ENCODE results near the gene AGPS. TPM values are rescaled to one million over a fixed set of nuclear protein-coding genes. Genes with fewer than 3 reads are reported as not detected.
A peak's percentile ranks its signal among the peaks of the same experiment; 100 is the strongest.
"Not testable (repeated sequence)": the region's sequence is repeated elsewhere in the genome, so short reads cannot be mapped to it uniquely, and the experiment has no call there.

Gene AGPS
- polyA plus RNA-seq, 1 experiment, result 6.9 TPM

- ChIA-PET CTCF (interaction anchor here (0.6 kb wide), 1 partner anchor 96 kb away, joined by 3 read pairs; no protein-coding TSS in a partner anchor), POLR2A (no interaction called here)
- no peak for TF ChIP-seq CTCF (IDR thresholded peaks at IDR 0.05; ENCODE audit: insufficient read depth, low read depth, low read length)
- DNase-seq (ENCODE audit: low read depth), result no peak
- H3K4me3 ChIP-seq (ENCODE audit: low read depth, low read length), result no peak overlapping the region
- no peaks in the 10 kb centered on the region for H3K27me3 ChIP-seq (ENCODE audit: control insufficient read depth, insufficient read depth, low read length)
- H3K36me3 ChIP-seq (ENCODE audit: control insufficient read depth, insufficient read depth, low read length), result no peaks in the 10 kb centered on the region
Observed at GRCh38 chr2:177550264-177551200, 158.0 kb downstream of the AGPS start.

- POLR2A ChIA-PET; CTCF ChIA-PET; H3K36me3 ChIP-seq (ENCODE audit: control insufficient read depth, insufficient read depth, low read length); H3K4me3 ChIP-seq (ENCODE audit: low read depth, low read length); H3K27me3 ChIP-seq (ENCODE audit: control insufficient read depth, insufficient read depth, low read length); DNase-seq (ENCODE audit: low read depth): not testable (repeated sequence)
Observed at GRCh38 chr2:177551360-177551759, 158.8 kb downstream of the AGPS start.

GRCh38 chr2:177551989-177552421, 159.4 kb downstream of the AGPS start:
- POLR2A ChIA-PET, result interaction anchor here (0.5 kb wide), 1 partner anchor 409 kb away, joined by 7 read pairs; no protein-coding TSS in a partner anchor

GRCh38 chr2:177552422-177553175, 160.0 kb downstream of the AGPS start:
- H3K27me3 ChIP-seq (ENCODE audit: control insufficient read depth, insufficient read depth, low read length), result no peaks in the 10 kb centered on the region; the same call in 1 of the 2 replicates
- CTCF ChIA-PET, result no interaction called here
- H3K4me3 ChIP-seq (ENCODE audit: low read depth, low read length), result peak overlapping the region; percentile 71
- POLR2A ChIA-PET, result interaction anchor here (0.5 kb wide), 1 partner anchor 410 kb away, joined by 7 read pairs; no protein-coding TSS in a partner anchor
- no peaks in the 10 kb centered on the region for H3K36me3 ChIP-seq (ENCODE audit: control insufficient read depth, insufficient read depth, low read length)
- peak; percentile 38 for DNase-seq (ENCODE audit: low read depth)
- TF ChIP-seq CTCF (IDR thresholded peaks at IDR 0.05; ENCODE audit: insufficient read depth, low read depth, low read length), result no peak

More at GRCh38 chr2:177551989-177552421, 159.4 kb downstream of the AGPS start:
- no peaks in the 10 kb centered on the region for H3K36me3 ChIP-seq (ENCODE audit: control insufficient read depth, insufficient read depth, low read length)
- DNase-seq (ENCODE audit: low read depth), result no peak
- H3K27me3 ChIP-seq (ENCODE audit: control insufficient read depth, insufficient read depth, low read length), result no peaks in the 10 kb centered on the region; the same call in 1 of the 2 replicates
- CTCF ChIA-PET, result no interaction called here
- peak overlapping the region; percentile 71 for H3K4me3 ChIP-seq (ENCODE audit: low read depth, low read length)
- TF ChIP-seq CTCF (IDR thresholded peaks at IDR 0.05; ENCODE audit: insufficient read depth, low read depth, low read length), result no peak

- H3K36me3 ChIP-seq (ENCODE audit: control insufficient read depth, insufficient read depth, low read length), result no peaks in the 10 kb centered on the region
- TF ChIP-seq CTCF (IDR thresholded peaks at IDR 0.05; ENCODE audit: insufficient read depth, low read depth, low read length), result no peak
- H3K27me3 ChIP-seq (ENCODE audit: control insufficient read depth, insufficient read depth, low read length), result no peaks in the 10 kb centered on the region; the same call in 1 of the 2 replicates
- CTCF ChIA-PET, result no interaction called here
- no peak for DNase-seq (ENCODE audit: low read depth)
- H3K4me3 ChIP-seq (ENCODE audit: low read depth, low read length), result peak overlapping the region; percentile 71
- POLR2A ChIA-PET, result no interaction called here
Observed at GRCh38 chr2:177553176-177553884, 160.8 kb downstream of the AGPS start.
